RCC 7860 (cell line): Measurements from ENCODE around the gene CLNK.
"Not testable (repeated sequence)": the region's sequence is repeated elsewhere in the genome, so short reads cannot be mapped to it uniquely, and the experiment has no call there.

Experiments used
- DNase-seq: peaks from one replicate; pipeline ENCODE4 v3.0.0-alpha.2; 2015; ENCODE audit warnings: low spot score
- FAIRE-seq: peaks from 2 replicates; lab custom pipeline; 2012; peaks lifted over from hg19 to GRCh38; lab: Jason Lieb, UNC

Gene CLNK

DNA sequence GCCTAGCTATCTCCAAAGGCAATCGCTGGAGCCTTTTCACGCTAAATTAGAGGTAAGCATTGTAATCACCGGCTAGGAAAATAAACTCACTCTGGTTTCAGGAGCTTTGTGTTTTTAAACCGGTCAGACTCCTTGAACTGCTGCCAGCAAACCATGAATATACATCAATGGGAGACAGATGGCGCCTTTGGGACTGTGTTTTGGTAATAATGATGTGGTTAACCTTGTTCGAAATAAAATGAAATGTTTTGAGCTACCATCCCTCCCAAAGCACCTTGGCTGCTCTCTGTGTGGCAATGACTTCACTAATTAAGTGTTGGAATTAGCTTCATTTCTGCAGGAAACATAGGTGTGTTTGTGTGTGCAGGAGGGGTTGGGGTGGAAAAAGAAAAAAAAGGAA is 65.3 kb downstream of the CLNK start:
- DNase-seq (no peak), FAIRE-seq (no peak)

- not testable (repeated sequence) for DNase-seq, FAIRE-seq
Measured at GRCh38 chr4:10614926-10615325, 69.6 kb downstream of the CLNK start.

GRCh38 chr4:10613926-10614478 is 70.6 kb downstream of the CLNK start:
- DNase-seq (no peak), FAIRE-seq (no peak)

DNA sequence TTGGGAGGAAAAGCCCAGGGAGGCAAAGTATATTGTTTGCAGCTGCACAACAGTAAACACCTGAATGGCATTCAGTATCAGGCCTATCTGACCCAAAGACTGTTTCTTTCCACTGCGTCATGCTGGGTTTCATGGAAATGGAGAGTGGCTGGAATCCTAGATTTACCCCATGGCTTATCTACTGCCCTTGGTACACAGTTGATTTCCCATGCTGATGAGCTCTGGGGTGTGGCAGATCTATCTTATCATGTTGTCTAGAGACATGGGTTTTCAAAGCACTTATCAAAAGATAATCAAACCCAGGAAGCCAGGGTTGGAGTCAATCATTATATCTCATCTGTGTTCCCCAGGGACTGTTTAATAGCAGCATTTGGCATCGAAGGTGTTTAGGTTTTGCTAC is 72.1 kb downstream of the CLNK start:
- no peak for FAIRE-seq
- no peak for DNase-seq

DNA sequence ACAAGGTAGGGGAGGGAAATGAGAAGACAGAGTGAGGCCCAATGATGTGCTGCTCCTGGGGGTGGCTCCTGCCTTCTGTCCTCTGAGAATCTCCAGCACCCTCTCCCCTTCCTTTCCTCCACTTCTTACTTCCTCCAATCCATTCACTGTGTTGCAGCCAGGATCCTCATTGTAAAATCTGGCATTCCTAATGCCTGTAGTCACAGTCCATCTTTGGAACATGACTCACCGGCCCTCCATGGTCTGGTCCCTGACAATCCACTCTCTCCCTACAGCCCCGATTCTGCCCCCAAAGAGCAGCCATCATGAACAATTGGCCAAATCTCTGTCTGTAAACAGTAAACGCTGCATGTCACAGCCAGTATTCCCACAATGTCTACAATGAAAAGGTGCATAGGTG is 72.9 kb downstream of the CLNK start:
- DNase-seq (peak; percentile 83), FAIRE-seq (peak; percentile 85)

DNA sequence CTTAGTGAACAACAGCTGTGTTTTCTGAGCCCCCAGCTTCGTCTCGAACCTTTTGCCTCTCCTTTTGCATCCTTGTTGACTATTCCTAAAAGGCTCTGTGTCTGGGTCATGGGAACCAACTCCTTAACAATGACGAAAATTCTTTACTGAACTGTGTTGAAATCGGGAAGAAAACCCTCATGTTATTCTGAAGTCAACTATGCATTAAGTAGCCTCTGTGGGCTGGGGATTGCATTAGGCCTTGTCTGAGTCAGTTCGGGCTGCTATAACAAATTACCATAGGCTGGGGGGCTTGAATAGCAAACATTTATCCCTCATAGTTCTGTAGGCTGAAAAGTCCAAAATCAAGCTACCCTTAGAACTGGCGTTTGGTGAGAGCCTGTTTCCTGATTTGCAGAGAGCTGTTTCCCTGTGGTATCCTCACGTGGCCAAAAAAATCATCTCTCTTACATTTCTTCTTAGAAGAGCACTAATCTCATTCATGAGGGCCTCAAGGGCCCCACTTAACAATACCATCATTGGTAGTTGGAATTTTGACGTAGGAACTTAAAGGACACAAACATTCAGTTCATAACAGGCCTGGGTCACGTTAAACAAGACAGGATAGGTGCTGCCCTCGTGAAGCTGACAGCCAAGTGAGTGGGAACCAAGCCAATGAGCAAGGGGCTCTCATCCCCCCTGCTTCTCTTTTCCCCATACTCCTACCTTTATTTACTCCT is 75.9 kb downstream of the CLNK start:
- DNase-seq = no peak
- no peak for FAIRE-seq

DNA sequence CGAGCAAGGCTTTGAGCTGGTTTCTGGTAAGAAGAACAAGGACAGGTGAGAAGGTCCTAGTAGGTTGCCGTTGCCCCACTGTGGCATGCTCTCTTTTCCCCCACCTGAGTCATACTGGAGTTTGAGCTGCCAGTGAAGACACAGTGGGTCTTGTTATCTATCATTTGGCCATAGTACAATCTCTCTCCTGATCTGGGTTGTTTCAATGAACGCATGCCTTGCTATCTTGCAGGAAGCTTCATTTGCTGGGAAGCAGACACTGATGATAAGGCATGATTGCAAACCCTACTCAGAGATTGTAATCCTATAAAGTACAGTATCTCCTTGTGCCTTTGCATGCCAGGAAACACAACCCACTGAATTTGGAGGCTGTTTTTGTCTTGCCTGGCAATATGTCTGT is 77.4 kb downstream of the CLNK start:
- FAIRE-seq (no peak), DNase-seq (no peak)

DNA sequence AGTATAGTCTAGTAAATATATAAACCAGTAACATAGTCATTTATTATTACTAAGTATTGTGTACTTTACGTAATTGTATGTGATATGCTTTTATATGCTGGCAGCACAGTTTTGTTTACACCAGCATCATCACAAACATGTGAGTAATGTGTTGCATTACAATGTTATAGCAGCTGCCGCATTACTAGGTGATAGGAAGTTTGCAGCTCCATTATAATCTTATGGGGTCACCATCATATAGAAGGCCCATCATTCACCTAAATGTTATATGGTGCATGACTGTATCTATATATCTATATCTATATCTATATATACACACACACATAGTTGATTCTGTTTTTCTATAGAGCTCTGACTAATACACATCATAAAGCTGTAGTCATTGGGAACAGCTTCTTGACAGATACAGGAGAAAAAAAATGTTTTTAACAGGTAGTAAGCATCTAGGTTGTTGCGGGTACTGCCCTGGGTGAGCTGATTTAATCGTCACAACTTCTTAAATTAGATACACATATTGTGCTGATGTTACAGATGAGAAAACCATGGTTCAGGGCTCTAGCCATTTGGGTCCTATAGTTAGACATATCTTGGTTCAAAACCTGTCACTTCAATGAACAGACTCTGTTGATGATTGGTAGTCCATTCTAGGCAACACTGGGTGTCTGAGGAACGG is 77.9 kb downstream of the CLNK start:
- no peak for DNase-seq
- FAIRE-seq = no peak

DNA sequence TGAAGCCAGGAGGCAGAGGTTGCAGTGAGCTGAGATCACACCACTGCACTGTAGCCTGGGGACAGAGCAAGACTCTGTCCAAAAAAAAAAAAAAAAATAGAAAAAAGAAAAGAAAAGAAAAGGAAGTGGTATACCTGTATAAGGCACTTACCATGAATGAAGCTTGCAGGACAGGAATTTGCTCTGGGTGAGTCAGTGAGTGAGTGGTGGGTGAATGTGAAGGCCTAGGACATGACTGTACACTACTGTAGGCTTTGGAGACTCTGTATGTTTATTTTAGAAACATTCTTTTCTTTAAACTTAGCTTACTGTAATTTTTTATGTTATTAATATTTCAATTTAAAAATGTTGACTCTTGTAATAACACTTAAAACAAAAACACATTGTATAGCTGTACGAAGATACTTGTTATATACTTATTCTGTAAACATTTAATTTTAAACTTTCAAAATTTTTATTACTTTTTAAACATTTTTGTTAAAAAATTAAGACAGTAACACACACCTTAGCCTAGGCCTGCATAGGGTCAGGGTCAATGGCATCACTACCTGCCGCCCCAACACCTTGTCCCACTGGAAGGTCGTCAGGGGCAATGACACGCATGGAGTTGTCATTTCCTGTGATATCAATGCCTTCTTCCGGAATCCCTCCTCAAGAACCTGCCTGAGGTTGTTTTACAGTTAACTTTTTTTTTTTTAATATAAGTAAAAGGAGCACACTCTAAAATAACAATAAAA is 78.7 kb downstream of the CLNK start:
- FAIRE-seq = peak; percentile 88
- DNase-seq = peak; percentile 78

DNA sequence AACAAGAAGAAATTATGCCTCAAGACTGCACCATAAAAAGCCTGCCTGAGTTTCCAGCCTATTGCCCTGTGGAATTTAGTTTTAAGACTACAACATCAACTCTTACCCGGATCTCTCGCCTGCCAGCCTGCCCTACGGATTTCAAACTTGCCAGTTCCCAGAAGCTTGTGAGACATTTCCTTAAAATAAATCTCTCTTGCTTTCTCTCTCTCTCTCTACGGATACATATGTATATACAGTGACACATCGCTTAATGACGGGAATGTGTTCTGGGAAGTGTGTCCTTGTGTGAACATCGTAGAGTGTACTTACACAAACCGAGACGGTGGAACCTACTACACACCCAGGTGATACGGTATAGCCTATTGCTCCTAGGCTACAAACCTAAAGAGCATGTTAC is 79.5 kb downstream of the CLNK start:
- FAIRE-seq (no peak), DNase-seq (no peak)

DNA sequence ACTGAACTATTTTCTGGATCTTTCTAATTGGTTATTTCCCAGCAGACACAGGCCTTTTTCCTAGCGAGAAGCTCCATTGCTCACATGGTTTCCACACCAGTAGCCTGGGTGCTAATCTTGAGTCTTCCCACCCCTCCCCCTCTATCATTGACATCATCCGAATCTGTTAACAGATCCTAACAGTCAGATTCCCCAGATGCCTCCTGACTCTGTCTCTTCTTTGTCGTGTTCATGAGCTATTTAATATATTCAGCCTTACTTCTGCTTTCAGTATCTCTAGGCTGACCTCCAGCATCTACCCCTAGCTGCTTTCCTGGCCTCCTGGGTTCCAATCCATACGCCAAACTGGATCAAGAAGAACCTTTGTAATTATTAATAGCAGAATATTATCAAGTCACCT is 85.0 kb downstream of the CLNK start:
- peak; percentile 18 for DNase-seq
- FAIRE-seq = no peak

- no peak for FAIRE-seq
- DNase-seq = no peak
Measured at GRCh38 chr4:10598829-10599228, 85.7 kb downstream of the CLNK start.

DNA sequence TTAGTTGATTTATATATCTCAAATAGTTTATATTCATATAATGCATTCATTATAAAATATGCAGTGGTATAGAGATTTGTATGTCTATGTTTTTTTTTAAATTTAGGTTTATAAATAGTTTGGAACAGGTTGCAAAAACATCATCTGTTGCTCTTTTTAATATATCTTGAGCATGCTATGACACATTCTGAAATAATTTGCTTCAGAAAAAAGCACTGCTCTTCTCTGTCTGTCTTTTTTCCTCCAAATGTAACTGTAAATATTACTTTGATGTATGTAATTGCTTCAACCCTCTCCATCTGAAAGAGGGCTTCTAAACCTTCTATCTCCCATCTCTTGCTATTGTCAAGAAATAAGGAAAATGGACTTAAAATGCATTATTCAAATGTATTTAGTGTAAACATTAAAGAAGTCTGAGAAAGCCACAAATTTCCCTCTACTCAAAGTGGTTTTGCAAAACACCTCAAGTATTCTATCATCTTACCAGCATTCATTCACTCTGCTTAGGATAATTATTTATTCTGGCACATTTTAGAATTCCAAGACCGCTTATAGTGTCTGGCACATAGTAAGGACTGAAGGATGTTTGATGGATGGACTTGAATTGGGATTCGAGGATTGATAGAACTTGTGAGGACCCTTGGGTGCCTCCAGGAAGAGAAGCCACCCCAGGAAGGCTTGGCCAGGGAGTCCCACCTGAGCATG is 87.8 kb downstream of the CLNK start:
- FAIRE-seq = no peak
- DNase-seq = no peak

- FAIRE-seq (no peak), DNase-seq (no peak)
Measured at GRCh38 chr4:10593130-10593529, 91.4 kb downstream of the CLNK start.

GRCh38 chr4:10590896-10591295 is 93.7 kb downstream of the CLNK start:
- no peak for FAIRE-seq
- DNase-seq = peak; percentile 82

DNA sequence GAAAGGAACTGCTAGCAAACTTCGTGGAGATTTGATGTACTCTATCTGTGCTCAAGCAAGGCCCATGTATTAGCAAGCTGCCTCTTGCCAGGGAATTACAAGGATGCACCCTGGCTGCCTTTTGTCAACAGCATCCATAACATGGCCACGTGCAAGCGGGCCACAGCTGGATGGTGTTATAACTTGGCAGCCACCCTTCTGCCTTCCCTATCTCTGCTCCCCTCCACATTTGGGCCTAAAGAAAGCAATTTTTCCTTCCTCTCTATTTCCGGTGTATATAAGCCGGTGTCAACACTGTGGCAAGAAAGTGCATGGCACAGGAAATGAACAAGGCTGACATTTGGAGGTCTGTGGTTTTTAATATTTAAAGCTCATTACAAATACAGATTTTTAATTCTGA is 94.8 kb downstream of the CLNK start:
- no peak for FAIRE-seq
- no peak for DNase-seq

GRCh38 chr4:10589321-10589720 is 95.2 kb downstream of the CLNK start:
- FAIRE-seq (no peak), DNase-seq (no peak)

- FAIRE-seq (no peak), DNase-seq (no peak)
Measured at GRCh38 chr4:10587697-10588096, 96.9 kb downstream of the CLNK start.

DNA sequence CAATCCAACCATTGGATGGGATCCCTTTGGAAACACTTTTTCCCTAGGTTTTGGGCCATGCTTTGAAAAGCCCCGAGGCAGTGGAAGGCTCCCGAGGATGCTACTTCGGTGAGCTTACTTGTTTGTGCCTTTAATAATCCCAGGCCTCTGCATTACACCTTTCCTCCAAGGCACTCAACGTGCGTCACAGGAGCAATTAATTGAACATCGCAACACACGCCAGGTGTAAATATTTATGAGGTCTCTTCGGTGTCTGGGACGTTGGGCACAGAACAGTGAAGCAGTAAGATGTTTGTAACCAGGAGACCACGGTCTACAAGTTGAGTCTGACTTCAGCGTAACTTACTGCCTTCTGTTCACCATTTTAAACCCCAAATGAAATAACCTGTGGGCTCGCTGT is 97.3 kb downstream of the CLNK start:
- FAIRE-seq = no peak
- no peak for DNase-seq

- FAIRE-seq (no peak), DNase-seq (peak; percentile 83)
Measured at GRCh38 chr4:10584042-10584441, 100.5 kb downstream of the CLNK start.

DNA sequence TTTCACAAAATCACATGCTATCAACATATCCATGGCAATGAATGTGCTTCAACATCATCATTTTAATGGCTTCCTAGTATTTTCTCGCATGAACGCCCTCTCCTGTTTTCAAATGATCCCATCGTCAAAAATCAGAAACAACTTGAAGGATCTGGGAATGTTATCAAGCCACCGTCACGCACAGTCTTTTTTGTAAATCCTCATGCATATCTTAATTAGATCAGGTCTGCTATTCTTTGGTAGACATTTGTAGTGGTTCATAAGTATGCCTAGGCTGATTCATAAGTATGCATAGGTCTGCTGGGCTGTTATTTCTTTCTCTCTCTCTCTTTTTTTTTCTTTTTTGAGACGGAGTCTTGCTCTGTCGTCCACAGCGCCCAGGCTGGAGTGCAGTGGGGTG is 101.6 kb downstream of the CLNK start:
- DNase-seq = no peak
- no peak for FAIRE-seq
